HT-29 (cell line): ENCODE data around the gene ABLIM3. TPM values are rescaled to one million over a fixed set of nuclear protein-coding genes. Genes with fewer than 3 reads are reported as not detected.

Experiments
- DNase-seq: peaks from one replicate; pipeline ENCODE4 v3.0.0-alpha.2; 2015; ENCODE audit warnings: low spot score
- total RNA-seq: library from RNA; depleted of rRNA; stranded (reverse); fragments of >200 nt; shearing (Covaris generic); gene quantifications from 2 replicates; pipeline ENCODE4 v1.2.3, GENCODE V29; 2014

Gene ABLIM3
- total RNA-seq, 1 experiment from 2014 or later: 13.6 TPM

DNA sequence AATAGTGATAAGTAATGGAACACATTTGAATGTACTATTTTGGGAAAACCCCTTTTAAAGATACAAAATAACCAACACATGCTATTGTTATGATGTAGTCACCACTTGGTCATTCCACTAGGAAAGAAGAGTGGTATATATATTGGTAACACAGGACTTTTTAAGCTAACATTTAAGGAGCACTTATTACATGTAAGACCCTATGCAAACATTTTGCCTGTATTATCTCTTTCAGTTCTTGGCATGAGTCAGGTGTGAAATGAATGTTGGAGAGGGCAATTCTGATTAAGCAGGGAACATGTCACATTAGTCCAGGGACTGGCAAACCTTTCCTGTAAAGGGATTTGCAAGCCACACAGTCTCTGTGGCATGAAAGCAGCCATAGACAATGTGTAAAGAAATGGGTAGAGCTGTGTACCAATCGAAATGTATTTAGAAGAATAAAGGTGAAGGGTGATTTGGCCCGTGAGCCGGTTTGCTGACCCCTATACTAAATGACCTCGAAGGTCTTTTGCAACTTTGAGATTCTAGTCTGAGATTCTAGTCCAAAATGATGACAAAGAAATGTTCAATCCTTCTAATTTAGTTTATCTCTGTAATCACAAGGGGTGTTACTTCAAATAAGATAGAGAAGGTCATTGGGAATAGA, 15.3 kb downstream of the ABLIM3 start:
- DNase-seq: no peak

DNA sequence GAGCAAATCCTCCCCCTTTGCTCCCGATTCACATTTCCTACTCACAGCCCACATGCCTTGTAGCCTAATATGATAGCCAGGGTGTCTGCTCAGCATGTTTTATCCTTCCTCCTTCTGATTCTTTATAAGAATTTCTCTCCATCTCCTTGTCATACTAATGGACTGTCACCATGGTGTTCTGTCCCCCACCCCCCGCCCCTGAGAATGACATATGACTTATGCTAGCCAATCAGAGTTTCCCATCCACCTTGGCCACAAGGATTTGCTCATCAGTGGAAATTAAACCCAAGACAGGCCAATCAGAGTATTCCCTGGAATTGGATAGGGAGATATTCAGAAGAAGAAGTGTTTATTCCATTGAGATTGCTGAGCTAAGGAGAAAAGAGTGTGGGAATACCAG, 16.0 kb downstream of the ABLIM3 start:
- DNase-seq: no peak

DNA sequence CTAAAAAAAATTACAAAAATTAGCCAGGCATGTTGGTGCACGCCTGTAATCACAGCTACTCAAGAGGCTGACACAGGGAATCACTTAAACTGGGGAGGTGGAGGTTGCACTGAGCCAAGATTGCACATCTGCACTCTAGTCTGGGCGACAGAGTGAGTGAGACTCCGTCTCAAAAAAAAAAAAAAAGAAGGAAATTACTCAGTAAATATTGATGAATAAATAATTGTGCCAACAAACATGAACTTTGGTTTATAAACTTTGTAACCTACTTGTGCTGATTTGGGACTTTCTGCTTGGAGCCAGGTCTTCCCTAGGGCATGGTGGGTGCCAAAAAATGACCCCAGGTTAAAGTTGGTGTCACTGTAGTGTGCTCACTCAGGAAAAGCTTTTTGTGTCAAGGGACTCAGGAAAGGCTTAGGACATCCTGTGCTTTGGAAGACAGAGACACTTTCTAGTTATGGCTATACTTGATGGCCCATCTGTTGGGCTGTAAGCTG, 19.0 kb downstream of the ABLIM3 start:
- DNase-seq: no peak

DNA sequence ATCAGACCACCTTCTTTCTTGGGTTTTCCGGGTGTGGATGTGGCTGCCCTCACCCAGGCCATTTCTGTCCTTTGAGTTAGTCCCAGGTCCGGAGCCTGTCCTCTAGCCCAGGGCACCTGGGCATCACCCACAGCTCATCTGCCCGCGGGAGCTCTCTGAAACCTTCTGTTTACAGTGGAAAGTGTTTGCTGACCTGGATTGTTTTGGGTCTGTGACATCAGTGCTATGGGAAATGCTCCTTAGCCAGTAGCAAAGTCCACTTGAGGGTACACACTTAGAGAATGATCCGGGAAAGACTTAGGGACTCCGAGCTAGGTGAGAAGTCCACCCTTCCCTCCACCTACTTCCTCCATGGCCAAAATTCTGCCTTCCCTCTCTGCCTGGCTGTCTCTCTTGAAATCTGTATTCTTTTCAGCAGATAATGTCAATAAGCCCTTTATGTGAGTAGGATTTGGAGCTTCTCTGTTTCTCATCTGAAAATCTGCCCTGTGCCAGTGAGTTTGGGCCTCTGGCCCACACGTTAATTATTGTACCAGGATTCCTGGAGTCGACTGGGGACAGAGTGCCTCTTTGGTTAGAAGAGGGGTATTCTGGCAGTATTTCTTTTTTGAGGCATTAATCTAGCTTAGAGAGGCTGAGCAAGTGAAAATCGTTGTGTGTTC, 19.9 kb downstream of the ABLIM3 start:
- peak; percentile 40 for DNase-seq

DNA sequence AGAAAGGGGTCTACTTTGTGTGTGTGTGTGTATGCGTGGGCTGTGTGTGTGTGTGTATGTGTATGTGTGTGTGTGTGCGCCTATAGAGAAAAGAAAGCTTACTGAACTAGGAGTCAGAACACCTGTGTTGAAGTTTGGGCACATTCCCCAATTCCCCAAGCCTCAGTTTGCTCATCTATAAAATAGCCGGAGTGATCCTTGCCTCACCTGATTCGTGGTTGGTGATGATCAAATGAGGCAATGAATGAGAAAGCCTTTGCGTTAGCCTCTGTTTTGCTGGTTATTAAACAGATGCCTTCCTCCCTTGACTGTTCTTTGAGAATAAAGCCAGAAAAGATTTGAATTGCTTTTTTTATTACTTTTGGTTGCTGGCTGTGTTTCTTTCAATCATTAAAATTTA, 20.6 kb downstream of the ABLIM3 start:
- no peak for DNase-seq

DNA sequence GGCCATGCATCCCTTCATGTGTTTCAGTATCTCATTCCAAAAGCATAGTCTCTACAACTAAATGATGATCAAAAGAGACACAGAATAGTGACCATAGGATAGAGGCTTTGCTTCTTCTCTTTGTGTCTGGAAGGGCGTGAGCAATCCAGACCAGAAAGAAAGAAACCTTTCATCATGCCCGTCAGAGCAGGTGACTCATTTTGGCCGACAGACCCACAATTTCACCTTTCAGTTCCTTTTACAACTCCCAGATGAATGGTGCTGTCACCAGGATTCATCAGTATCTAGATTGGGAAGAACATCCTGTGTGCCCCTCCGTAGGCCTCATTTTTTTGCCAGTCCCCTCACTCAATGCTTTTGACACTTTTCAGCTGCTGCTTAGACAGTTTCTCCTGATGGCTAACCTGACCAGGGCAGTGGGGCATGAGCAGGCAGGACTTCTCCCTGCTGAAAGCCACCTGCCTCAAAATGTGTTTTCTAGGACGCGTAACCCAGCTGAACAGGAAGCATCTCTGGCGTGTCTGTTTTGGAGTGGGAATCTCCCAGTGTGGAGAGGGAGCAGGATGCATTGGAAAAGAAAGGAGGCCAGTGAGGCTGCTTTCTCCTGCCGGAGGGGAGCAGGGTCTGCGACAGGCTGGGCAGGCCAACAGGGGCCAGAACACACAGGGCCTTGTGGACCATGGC, 21.2 kb downstream of the ABLIM3 start:
- peak; percentile 70 for DNase-seq

DNA sequence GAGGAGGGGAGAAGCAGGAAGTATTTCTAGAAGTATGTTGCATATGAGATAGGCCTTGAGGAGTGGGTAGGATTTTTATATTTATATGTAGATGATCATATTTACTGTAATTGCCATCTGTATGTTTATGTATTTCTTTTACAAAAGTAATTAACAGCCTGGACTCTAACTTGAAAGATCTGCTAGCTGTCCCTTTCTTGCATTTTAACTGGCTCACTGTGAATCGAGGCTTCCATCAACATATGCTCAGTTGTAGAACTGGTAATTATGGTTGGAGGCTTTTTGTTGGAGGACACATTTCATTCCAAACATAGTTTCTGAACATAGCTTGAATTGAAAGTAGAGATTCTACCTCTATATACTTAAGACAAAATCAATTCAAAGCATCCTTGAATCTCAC, 23.4 kb downstream of the ABLIM3 start:
- DNase-seq: no peak

DNA sequence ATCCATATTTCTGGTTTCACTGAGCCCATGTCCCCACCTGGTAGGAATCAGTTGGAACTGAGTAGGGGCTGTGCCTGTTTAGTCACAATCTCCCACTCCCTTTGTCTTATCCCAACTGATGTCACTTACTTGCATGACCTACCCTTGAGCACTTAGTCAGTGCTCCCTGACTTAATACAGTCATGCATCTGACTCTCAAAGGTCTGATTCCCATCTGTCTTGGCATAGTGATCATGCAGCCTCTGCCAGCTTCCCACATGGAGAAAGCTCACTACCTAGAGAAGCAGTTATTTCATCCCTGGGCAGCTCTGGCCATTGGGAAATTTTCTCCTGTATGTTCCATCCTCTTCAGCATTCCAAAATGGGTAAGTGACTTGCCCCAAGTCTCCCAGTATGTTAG, 24.8 kb downstream of the ABLIM3 start:
- no peak for DNase-seq

DNA sequence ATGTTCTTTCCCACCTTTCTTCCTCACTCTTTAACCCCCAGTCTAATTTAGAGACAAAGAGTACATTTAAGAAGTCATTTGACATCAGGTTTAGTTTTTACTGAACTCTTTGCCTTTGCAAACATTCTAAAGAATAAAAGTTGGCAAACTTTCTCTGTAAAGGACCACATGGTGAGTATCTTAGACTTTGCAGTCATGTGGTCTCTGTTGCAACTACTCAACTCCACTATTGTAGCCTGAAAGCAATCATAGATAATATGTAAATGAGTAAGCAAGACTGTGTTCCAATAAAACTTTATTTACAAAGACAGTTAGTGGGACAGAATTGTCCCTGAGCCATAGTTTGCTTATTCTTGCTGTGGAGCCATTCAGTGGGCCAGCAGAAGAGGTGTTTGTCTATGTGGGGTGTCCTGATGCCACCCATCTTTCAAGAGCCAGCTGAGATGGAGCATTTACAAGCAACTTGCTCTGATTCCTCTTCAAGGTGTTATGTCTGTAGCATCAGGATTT, 25.4 kb downstream of the ABLIM3 start:
- no peak for DNase-seq

DNA sequence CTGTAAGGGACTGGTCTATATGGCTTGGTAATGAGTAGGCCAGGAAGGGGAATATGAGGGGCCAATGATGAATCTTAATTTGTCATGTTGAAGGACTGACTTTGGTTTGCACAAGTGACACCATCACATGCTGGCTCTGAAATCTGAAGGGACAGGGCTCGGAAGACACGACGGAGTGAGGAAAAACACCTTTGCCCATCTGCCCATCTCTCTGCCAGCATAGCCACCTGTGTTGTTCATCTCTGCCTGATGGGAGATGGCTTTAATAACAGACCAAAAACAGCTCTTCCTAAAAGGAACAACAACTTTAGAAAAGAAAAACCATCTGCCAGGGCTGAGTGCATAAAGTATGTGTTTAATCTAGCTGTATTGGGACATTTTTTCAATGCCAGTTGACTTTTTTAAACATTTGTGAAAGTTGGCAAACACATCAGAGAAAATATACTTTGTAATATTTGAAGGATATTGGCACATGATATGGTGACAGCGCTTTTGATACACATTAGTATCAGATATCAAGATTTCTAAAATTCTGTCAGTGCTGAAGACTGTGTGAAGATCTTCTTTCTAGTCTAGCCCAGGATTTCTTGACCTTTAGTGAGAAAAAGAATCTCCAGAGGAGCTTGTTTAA, 27.1 kb downstream of the ABLIM3 start:
- no peak for DNase-seq

DNA sequence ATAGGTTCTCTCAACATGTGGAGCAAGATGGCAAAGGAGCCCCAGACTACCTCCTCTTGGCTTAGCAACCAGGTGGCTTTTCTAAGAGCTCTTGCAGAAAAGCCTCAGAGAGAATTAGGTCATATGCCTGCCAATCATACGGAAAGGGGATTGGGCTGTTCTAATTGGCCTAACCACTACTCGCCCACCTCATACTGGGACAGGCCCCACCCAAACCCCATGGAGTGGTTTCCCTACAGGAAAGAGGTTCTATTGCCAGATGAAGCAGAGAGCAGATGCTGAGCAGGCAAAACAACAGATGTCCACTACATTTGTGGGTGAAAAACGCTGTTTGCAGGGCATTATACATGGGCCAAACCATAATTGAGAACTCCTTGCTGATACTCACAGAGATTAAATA, 29.0 kb downstream of the ABLIM3 start:
- no peak for DNase-seq

DNA sequence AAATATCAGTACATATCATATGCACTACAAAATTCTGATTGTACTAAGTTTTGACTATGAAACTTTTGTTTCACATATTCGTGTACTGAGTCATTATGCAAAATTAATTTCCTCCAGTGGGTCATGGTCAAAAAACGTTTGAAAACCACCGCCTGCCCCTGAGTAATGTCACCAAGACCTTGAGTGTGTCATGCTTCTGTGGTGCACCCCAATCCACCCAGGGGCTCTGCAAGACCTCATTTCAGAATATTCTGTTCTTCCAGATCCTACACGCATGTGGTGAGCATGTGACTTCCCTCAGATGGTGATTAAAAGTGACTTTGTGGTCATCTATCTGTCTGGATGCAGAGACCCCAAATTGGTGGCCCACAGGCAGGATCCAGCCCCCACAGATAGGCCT, 31.0 kb downstream of the ABLIM3 start:
- DNase-seq: no peak

DNA sequence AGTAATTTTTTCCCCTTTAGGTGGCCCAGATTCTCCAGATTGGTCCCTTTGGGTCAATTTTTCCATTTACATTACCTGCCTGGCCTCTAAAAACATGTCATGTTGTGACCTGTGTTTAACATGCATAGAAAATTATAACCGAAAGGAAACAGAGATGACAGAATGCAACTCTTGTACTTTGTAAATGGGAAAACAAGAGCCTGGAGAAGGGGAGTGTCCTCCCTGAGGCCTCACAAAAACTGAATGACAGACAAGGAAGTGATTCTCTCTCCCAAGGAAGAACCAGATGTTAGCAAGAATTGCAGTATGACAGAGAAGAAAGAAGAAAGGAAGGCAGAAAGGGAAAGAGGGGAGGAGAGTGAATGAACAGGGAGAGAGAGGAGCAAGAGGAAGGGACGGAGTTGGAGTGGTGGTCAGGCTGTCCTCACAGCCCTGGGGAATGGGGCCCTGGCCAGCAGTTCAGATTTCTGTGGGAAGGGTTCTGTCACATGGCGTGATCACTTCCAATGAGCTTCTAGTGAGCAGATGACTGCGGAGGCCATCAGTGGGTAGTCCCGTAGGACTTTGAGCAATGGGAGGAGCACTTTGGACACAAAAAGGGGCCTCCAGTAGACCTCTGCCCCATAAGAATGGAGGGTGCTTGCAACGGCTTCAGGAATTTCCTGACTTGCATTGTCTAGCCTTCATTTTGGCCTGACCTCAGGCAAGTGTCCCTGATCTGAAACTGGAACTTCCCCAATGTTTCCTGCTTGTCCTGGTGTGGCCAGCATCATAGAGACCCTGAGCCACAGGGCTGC, 31.6 kb downstream of the ABLIM3 start:
- no peak for DNase-seq

DNA sequence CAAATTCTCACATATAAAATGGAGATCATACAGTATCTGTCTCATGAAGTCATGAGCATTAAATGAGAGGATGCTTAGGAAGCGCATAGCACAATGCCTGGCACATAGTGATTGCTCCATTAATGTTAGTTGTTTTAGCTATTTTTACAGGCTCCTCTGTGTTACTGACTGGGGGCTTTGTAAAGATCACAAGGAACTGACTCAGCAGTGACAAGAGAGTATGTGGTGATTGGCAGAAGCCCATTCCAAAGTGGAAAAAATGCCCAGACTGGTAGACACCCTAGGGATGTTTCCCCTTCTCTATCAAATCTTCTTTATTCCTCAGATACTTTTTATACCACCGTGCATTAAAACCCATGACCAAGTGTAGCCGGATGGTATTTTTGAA, 33.5 kb downstream of the ABLIM3 start:
- DNase-seq: no peak

DNA sequence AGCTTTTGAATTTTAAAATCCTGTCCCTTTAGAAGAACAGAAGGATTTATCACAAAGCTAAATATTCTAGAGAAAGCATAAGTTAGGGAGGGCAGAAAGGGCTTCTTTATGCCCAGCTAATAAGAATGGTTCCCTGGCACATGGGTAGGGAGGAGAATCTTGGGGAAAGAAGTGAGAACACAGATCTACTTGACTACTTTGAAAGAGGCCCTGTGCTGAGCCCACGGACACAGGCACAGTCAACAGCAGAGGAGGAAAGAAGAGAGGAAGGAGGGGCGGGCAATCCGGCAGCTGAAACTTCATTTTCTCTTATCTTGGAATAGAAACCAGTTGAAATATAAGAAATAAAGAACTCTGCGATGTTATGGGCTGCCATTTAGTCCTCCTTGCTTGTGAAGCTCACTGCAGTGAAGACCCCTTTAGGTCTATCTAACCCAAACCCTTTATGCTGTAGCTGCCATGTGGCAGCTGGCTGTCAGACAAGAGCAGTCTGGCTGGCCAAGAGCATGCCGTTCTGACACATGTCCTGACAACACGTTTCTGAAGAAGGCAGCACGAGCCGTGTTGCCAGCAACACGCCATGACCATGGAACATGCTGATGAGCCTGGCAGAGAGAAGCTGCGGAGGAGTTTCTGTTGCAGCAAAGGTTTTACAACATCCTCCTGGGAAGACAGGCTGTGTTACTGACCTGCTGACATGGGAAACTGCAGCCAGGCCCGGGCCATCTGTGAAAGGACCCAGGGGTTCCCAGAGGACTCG, 34.2 kb downstream of the ABLIM3 start:
- no peak for DNase-seq

DNA sequence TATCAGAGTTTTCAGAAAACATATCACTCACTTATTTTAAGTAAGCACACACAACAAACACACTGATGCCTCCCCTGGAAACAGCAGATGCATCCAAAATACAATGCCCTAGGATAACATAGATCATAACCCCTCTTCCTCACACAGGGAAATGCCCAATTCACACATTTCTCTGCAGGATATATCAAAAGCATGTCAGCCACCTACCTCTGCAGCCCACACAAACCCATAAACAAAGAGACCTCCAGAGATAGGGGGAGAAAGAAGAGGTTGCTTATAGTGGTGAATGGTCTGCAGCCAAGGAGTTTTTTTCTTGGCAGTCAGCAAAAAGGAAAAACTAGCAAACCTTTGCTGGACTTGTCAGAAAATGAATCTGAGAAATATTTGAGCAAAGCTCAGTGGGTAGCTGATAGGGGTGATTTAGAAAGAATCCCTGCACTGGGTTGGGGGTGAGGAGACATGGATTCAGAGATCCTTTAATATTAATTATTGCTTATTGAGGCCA, 36.1 kb downstream of the ABLIM3 start:
- no peak for DNase-seq

DNA sequence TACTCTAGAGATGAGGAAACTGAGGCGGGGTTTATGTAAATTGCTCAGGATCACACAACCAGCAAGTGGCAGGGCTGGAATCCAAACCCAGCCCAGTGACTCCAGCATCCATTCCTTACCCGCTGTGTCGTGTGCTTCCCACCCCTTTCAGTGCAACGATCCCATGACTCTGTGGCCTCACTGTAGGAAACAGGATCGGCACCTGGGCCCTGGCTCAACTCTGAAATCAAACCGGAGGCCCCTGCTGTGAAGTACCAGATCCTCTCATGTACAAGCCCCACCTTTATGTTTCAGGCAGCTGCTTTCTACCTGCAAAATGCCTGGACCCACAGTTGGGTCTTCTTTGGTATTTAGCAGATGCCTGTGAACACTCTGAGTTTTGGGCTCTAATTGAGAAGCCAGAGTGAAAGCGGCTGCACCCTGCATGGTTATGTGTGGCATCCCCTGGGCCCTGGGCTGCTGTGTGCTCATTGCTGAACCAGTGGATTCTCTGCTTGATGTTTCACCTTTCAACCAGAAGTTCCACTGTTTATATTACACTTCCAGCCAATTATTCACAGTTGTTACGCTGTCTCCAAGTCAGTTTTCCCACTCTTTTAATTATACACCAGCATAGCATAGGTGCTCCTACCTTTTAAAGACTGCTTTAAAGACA, 36.7 kb downstream of the ABLIM3 start:
- DNase-seq: peak; percentile 61

DNA sequence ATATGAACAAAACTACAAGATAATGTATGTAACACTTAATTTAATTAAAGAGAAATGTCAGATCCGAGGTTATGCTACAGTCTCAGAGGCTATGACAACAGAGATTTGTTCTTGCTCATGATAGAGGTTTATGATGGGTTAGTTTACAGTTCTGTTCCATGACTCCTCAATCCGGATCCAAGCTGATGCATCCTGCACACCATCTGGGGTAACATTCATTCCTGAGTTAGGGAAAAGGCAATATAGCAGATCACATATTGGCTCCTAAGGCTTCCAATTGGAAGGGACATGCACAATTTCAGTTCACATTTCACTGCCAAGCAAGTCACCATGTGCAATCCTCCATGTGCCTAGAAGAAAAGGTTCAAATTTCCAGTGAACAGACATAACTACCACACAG, 40.4 kb downstream of the ABLIM3 start:
- DNase-seq: no peak

DNA sequence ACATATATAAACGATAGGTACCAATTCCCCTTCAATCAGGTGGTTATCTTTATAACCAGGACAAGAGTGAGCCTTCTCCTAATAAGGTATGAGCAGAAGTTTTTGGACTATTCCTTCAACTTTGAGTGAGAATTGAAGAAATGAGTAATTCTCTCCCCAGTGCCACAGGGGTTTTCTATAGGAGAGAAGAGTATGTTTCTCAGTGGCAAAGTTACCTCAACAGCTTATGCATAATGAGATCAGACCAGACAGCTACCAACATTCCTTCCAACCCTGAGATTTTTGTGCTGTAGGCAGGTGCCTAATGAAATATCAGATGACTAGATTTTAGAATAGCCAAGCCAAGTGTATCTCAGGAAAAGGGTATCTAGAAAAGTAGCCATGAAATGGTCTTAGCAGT, 40.9 kb downstream of the ABLIM3 start:
- no peak for DNase-seq

DNA sequence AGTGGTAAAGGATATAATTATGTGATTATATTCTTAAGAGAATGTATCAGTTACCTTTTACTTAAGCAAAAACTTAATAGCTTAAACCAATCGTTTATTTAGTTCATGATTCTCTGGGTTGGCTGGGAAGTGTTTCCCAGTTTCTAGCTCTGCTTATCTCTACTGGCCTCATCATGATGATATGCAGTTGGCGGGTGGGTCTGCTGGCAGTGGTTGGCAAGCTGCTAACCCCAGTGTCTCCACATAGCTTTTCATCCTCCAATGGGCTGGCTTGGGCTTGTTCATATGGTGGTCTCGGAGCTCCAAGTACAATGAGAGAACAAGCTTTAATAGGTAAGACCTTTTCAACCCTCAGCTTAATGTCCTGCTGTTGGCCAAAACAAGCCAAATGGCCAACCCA, 43.8 kb downstream of the ABLIM3 start:
- DNase-seq: no peak
